ENCODE measurements around the gene PNPLA8. TPM values are rescaled to one million over a fixed set of nuclear protein-coding genes. Genes with fewer than 3 reads are reported as not detected.

Gene PNPLA8
- total and polyA plus RNA-seq, 2 donors from 2014 or later, result 17.7 to 33.9 TPM

GRCh38 chr7:108487646-108488045 is 38.3 kb downstream of the PNPLA8 start:
- H3K4me3 ChIP-seq (ENCODE audit: low read length in 3 of 3), result no peak overlapping the region
- DNase-seq, result no peak
- no peaks in the 10 kb centered on the region for H3K27me3 ChIP-seq (ENCODE audit: control insufficient read depth, insufficient read depth, low read length)
- no peaks in the 10 kb centered on the region for H3K9me3 ChIP-seq (ENCODE audit: control insufficient read depth in 2 of 3, insufficient read depth in 1 of 3, low read length in 3 of 3)
- no peaks in the 10 kb centered on the region for H3K4me1 ChIP-seq (ENCODE audit: control insufficient read depth in 2 of 3, insufficient read depth in 2 of 3, low read depth in 1 of 3, low read length in 3 of 3)
- H3K27ac ChIP-seq (ENCODE audit: low read depth in 2 of 2, low read length in 2 of 2), result no peak overlapping the region
- intact Hi-C loops (cut with DNase I), result no loop called here
- peaks cover 2 to 4% (median 3%) of the 10 kb centered on the region in 3 donors for H3K36me3 ChIP-seq (ENCODE audit: control insufficient read depth in 2 of 3, insufficient read depth in 3 of 3, low read length in 3 of 3)
- FAIRE-seq, result no peak
- no peak overlapping the region for H3K9ac ChIP-seq (ENCODE audit: low read length in 3 of 3)
- no peak for TF ChIP-seq CTCF (IDR thresholded peaks at IDR 0.05; ENCODE audit: borderline replicate concordance, extremely low read depth, insufficient read depth)

- no peak overlapping the region for H3K9ac ChIP-seq (ENCODE audit: low read length in 3 of 3)
- H3K4me3 ChIP-seq (ENCODE audit: low read length in 3 of 3), result no peak overlapping the region
- H3K4me1 ChIP-seq (ENCODE audit: control insufficient read depth in 2 of 3, insufficient read depth in 2 of 3, low read depth in 1 of 3, low read length in 3 of 3), result no peaks in the 10 kb centered on the region
- no peak overlapping the region for H3K27ac ChIP-seq (ENCODE audit: low read depth in 2 of 2, low read length in 2 of 2)
- H3K36me3 ChIP-seq (ENCODE audit: control insufficient read depth in 2 of 3, insufficient read depth in 3 of 3, low read length in 3 of 3), result peaks cover 2 to 4% (median 3%) of the 10 kb centered on the region in 3 donors
- DNase-seq, result no peak
- no peak for TF ChIP-seq CTCF (IDR thresholded peaks at IDR 0.05; ENCODE audit: borderline replicate concordance, extremely low read depth, insufficient read depth)
- FAIRE-seq, result no peak
- H3K27me3 ChIP-seq (ENCODE audit: control insufficient read depth, insufficient read depth, low read length), result no peaks in the 10 kb centered on the region
- H3K9me3 ChIP-seq (ENCODE audit: control insufficient read depth in 2 of 3, insufficient read depth in 1 of 3, low read length in 3 of 3), result no peaks in the 10 kb centered on the region
- intact Hi-C loops (cut with DNase I), result no loop called here
Observed at GRCh38 chr7:108486291-108486966, 39.5 kb downstream of the PNPLA8 start.

GRCh38 chr7:108484137-108484536 is 41.8 kb downstream of the PNPLA8 start:
- no peaks in the 10 kb centered on the region for H3K9me3 ChIP-seq (ENCODE audit: control insufficient read depth in 2 of 3, insufficient read depth in 1 of 3, low read length in 3 of 3)
- no peak overlapping the region for H3K27ac ChIP-seq (ENCODE audit: low read depth in 2 of 2, low read length in 2 of 2)
- no peak overlapping the region for H3K4me3 ChIP-seq (ENCODE audit: low read length in 3 of 3)
- H3K9ac ChIP-seq (ENCODE audit: low read length in 3 of 3), result no peak overlapping the region
- intact Hi-C loops (cut with DNase I), result no loop called here
- no peak for TF ChIP-seq CTCF (IDR thresholded peaks at IDR 0.05; ENCODE audit: borderline replicate concordance, extremely low read depth, insufficient read depth)
- FAIRE-seq (no peak), DNase-seq (no peak)
- H3K27me3 ChIP-seq (ENCODE audit: control insufficient read depth, insufficient read depth, low read length), result no peaks in the 10 kb centered on the region
- peaks cover 0 to 11% (median 9%) of the 10 kb centered on the region in 3 donors for H3K36me3 ChIP-seq (ENCODE audit: control insufficient read depth in 2 of 3, insufficient read depth in 3 of 3, low read length in 3 of 3)
- no peaks in the 10 kb centered on the region for H3K4me1 ChIP-seq (ENCODE audit: control insufficient read depth in 2 of 3, insufficient read depth in 2 of 3, low read depth in 1 of 3, low read length in 3 of 3)

Data from kidney (tissue), 14 donors.